WERI-Rb-1 (cell line): ENCODE results near the gene DAZAP1.
A peak's percentile ranks its signal among the peaks of the same experiment; 100 is the strongest.

Source experiments
- DNase-seq: peaks from one replicate; pipeline ENCODE4 v3.0.0-alpha.2; 2020
- H3K27ac ChIP-seq: fragments of 250-450 bp; sonication (Bioruptor Pico); 2 replicates; pipeline ENCODE4 v1.5.1; 2020; ENCODE audit warnings: mild to moderate bottlenecking, moderate library complexity
- H3K27me3 ChIP-seq: fragments of 250-450 bp; sonication (Bioruptor Pico); 2 replicates; pipeline ENCODE4 v1.5.1; 2021; ENCODE audit warnings: mild to moderate bottlenecking, low read depth, moderate library complexity; ENCODE audit not compliant: insufficient read depth, severe bottlenecking
- H3K36me3 ChIP-seq: fragments of 250-450 bp; sonication (Bioruptor Pico); 2 replicates; pipeline ENCODE4 v1.5.1; 2020; ENCODE audit warnings: mild to moderate bottlenecking, moderate library complexity
- H3K4me3 ChIP-seq: 2 replicates; pipeline ENCODE4 v1.5.1; 2011; ENCODE audit warnings: low read depth, mild to moderate bottlenecking, control low read depth, low read length
- H3K9me3 ChIP-seq: fragments of 250-450 bp; sonication (Bioruptor Pico); 2 replicates; pipeline ENCODE4 v1.5.1; 2021; ENCODE audit warnings: mild to moderate bottlenecking, moderate library complexity; ENCODE audit not compliant: severe bottlenecking
- CTCF ChIP-seq: IDR thresholded peaks from 2 replicates; pipeline ENCODE4 v1.5.1; 2011; ENCODE audit warnings: low read depth, mild to moderate bottlenecking, control low read depth, inconsistent platforms, low read length

DAZAP1 gene

GRCh38 chr19:1460033-1460995 is 52.9 kb downstream of the DAZAP1 start:
- no peak for TF ChIP-seq CTCF
- Histone ChIP-seq H3K27me3 (no peaks in the 10 kb centered on the region), H3K27ac (no peak overlapping the region), H3K36me3 (peaks cover 30% of the 10 kb centered on the region), H3K4me3 (no peak overlapping the region), H3K9me3 (no peaks in the 10 kb centered on the region)
- DNase-seq: no peak

GRCh38 chr19:1461862-1462261 is 54.5 kb downstream of the DAZAP1 start:
- peaks cover 38% of the 10 kb centered on the region for H3K36me3 ChIP-seq
- TF ChIP-seq CTCF: no peak
- no peaks in the 10 kb centered on the region for H3K27me3 ChIP-seq
- no peak for DNase-seq
- no peak overlapping the region for H3K4me3 ChIP-seq
- H3K27ac ChIP-seq: no peak overlapping the region
- no peaks in the 10 kb centered on the region for H3K9me3 ChIP-seq

- H3K27ac ChIP-seq: no peak overlapping the region
- DNase-seq: no peak
- H3K9me3 ChIP-seq: no peaks in the 10 kb centered on the region
- peak; percentile 60 for TF ChIP-seq CTCF
- H3K4me3 ChIP-seq: no peak overlapping the region
- peaks cover 29% of the 10 kb centered on the region for H3K36me3 ChIP-seq
- H3K27me3 ChIP-seq: no peaks in the 10 kb centered on the region
Observed at GRCh38 chr19:1465191-1466016, 58.0 kb downstream of the DAZAP1 start.

GRCh38 chr19:1466018-1466460 is 58.7 kb downstream of the DAZAP1 start:
- no peak for TF ChIP-seq CTCF
- no peaks in the 10 kb centered on the region for H3K9me3 ChIP-seq
- no peak for DNase-seq
- peaks cover 24% of the 10 kb centered on the region for H3K36me3 ChIP-seq
- H3K27me3 ChIP-seq: no peaks in the 10 kb centered on the region
- H3K27ac ChIP-seq: no peak overlapping the region
- H3K4me3 ChIP-seq: no peak overlapping the region

- no peak for TF ChIP-seq CTCF
- Histone ChIP-seq H3K27ac (no peak overlapping the region), H3K4me3 (no peak overlapping the region), H3K9me3 (no peaks in the 10 kb centered on the region), H3K36me3 (peaks cover 20% of the 10 kb centered on the region), H3K27me3 (no peaks in the 10 kb centered on the region)
- no peak for DNase-seq
Observed at GRCh38 chr19:1466461-1467214, 59.3 kb downstream of the DAZAP1 start.
